HG03571 (cell line): Measurements from ENCODE around the gene RNF4.
"Not testable (repeated sequence)": the region's sequence is repeated elsewhere in the genome, so short reads cannot be mapped to it uniquely, and the experiment has no call there.

Source experiments
- ATAC-seq: cut with Tn5 transposase; IDR thresholded peaks from one replicate; pipeline ENCODE4 v1.9.1; 2021; ENCODE audit not compliant: unreplicated experiment

Gene RNF4

GRCh38 chr4:2457481-2458295, 11.2 kb upstream of the RNF4 start:
- ATAC-seq = no peak

GRCh38 chr4:2458546-2459491, 10.1 kb upstream of the RNF4 start:
- ATAC-seq = no peak

- ATAC-seq = no peak
Measured at GRCh38 chr4:2459589-2460349, 9.1 kb upstream of the RNF4 start.

GRCh38 chr4:2461246-2461960, 7.5 kb upstream of the RNF4 start:
- ATAC-seq = no peak

GRCh38 chr4:2462218-2462991, 6.5 kb upstream of the RNF4 start:
- ATAC-seq = peak; percentile 73

- ATAC-seq = no peak
Measured at GRCh38 chr4:2462992-2463762, 5.7 kb upstream of the RNF4 start.

GRCh38 chr4:2465032-2465431, 3.9 kb upstream of the RNF4 start:
- ATAC-seq = no peak

- not testable (repeated sequence) for ATAC-seq
Measured at GRCh38 chr4:2465544-2465943, 3.4 kb upstream of the RNF4 start.

GRCh38 chr4:2469192-2469984, 482 bp downstream of the RNF4 start:
- ATAC-seq = peak; percentile 47

GRCh38 chr4:2470791-2471190, 1.9 kb downstream of the RNF4 start:
- no peak for ATAC-seq

- no peak for ATAC-seq
Measured at GRCh38 chr4:2472187-2472586, 3.3 kb downstream of the RNF4 start.

- no peak for ATAC-seq
Measured at GRCh38 chr4:2478229-2478628, 9.3 kb downstream of the RNF4 start.

GRCh38 chr4:2480649-2481048, 11.7 kb downstream of the RNF4 start:
- no peak for ATAC-seq

- no peak for ATAC-seq
Measured at GRCh38 chr4:2482192-2482591, 13.3 kb downstream of the RNF4 start.

GRCh38 chr4:2482693-2483092, 13.8 kb downstream of the RNF4 start:
- peak; percentile 38 for ATAC-seq

- ATAC-seq = no peak
Measured at GRCh38 chr4:2483237-2483636, 14.3 kb downstream of the RNF4 start.

- no peak for ATAC-seq
Measured at GRCh38 chr4:2484185-2484584, 15.3 kb downstream of the RNF4 start.

GRCh38 chr4:2484993-2485392, 16.1 kb downstream of the RNF4 start:
- ATAC-seq = peak; percentile 66
